ENCODE measurements around the gene COL4A3.

DNA sequence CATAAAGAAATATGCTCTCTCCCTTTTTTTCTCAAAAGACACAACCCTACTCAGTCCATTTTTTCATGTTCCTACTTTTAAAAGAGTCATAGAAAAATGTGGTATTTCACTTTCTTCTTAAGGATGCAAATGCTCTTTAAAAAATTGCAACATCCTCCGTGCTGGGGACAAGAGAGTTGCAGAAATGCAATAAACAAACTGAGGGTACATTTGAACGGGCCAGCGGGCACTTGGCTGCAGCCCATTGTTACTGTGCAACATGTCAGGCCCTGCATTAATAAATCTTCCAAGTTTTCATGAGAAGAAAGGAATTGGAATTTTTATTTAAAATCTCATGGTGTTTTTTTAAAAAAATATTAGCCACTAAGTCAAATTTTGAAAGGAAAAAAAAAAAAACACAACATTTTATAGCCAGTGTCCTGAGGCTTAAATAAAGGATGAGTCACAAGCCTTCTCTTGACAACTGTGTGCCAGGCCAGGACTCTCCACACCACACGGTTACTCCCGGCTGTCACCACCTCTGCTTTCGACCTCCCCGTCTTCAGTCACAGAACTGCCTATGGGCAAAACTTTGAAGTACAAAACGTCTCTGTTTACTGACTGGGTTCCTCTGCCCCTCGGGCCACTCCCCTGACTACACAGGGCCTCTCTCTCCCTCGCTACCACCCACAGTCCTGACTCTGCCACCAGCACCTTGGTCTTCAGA, 103.1 kb downstream of the COL4A3 start:
- TF ChIP-seq EZH2 (IDR thresholded peaks at IDR 0.05; ENCODE audit: insufficient read depth, poor library complexity, severe bottlenecking) (no peak), EZH2phosphoT487 (IDR thresholded peaks at IDR 0.05; ENCODE audit: insufficient read depth, low read depth) (no peak)
